NCI-H2081 (cell line): ENCODE measurements around the gene KCNQ1OT1.

Experiments
- DNase-seq, 2 experiments: peaks; one replicate each; lab custom pipeline; 2025; lab: John Stamatoyannopoulos, UW

The KCNQ1OT1 gene

GRCh38 chr11:2594267-2594666, 105.5 kb downstream of the KCNQ1OT1 start:
- DNase-seq: no peak

- no peak for DNase-seq
Observed at GRCh38 chr11:2593393-2593950, 106.3 kb downstream of the KCNQ1OT1 start.

- no peak for DNase-seq
Observed at GRCh38 chr11:2592559-2593392, 107.0 kb downstream of the KCNQ1OT1 start.

DNA sequence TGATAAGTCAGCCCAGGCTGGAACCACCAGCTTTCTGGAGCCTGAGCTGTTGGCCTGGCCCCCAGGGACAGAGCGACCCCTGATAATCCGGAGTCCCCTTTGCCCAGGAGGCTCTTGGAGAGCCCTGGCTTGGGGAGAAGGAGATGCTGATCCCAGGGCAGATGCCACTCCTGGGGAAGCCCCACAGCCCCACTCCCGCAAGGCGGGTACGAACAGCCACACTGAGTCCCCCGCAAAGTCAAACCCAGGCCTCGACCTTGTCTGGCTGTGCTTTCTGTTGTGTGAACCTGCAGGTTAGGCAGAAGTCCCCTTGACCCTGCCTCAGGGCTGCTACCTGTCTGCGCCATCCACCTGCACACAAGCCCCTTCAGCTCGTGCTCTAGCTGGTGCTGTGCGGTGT, 108.0 kb downstream of the KCNQ1OT1 start:
- no peak for DNase-seq

- DNase-seq: no peak
Observed at GRCh38 chr11:2590965-2591754, 108.6 kb downstream of the KCNQ1OT1 start.

- no peak for DNase-seq
Observed at GRCh38 chr11:2590131-2590964, 109.4 kb downstream of the KCNQ1OT1 start.

GRCh38 chr11:2589538-2589934, 110.3 kb downstream of the KCNQ1OT1 start:
- DNase-seq: no peak

GRCh38 chr11:2588809-2589537, 110.8 kb downstream of the KCNQ1OT1 start:
- DNase-seq: no peak

DNA sequence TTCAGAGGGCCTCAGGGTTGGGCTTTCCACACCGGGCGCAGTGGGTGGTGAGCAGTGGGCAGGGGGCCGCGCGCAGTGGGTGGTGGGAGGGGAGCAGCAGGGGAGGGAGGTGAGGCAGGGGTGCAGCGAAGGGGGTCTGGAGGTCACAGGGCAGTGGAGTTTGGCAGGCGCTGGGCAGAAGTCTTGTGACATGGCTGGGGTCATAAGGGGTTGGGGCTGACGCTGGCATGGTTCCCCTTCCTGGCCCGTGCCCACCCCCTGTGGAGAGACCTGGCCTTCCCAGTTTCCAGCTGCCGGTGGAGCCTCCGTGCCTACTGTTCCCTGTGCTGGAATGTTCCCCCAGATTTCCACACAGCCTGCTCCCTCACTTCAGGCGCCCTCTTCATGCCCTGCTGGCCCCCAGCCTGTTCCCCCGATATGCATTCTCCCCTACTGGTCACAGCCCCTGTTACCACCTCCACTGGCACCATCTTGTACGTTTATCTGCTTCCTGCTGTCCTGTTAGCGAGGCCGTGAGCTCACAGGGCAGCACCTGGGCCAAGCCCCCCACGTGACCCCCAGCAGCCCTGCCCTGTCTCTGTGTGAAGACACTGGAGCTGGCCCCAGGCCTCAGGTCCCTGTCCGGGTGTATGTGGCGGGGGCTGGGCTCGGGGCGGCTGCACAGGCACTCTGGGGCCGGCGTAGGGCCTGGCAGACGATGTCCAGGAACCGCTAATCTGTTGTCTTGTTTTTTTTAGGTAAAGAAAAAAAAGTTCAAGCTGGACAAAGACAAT, 111.6 kb downstream of the KCNQ1OT1 start:
- no peak for DNase-seq

DNA sequence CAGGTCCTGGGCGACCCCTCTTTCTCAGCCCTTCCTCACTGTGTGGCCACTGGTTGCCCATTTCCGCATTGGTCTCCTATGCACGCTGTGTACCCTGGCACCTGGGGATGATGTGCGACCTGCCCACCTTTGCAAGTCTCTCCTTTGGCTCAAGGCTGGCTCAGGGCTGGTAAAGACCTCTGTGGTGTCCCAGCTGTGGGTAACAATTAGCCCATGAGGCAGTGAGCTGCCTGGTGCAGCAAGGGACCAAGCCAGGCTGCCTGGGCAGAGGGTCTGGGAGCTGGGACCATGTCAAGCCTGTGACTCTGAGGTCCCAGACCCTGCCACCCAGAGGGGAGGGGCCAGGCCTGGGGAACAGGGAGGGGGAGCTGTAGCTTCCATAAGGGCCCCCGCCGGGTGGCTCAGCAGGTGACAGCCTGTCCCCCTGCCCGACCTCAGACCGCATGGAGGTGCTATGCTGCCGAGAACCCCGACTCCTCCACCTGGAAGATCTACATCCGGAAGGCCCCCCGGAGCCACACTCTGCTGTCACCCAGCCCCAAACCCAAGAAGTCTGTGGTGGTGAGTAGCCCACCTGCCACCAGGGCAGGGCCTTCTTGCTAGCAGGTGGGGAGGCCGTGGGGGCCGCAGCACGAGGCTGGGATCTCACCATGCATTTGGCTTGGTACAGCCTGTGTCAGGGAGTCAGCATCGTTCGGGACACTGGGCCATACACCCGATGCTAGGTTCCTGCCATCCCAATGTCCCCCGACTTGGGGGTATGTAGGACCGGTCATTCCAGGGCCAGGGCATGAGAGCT, 112.5 kb downstream of the KCNQ1OT1 start:
- no peak for DNase-seq

DNA sequence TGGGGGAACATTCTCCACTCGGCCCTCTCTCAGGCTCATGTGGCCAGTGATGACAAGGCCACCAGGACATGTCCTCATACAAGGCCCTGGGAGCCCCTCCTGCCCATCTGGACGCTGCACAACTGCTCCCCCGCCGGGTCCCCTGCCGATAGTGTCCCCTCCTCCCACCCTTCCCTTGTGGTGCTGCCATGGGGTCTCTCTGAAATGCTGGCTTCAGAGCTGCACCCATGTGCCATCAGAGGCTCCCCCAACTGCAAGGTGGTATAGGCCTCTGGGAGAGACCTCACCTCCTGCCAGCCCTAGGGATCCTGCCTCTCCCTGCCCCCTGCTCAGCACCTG, 113.0 kb downstream of the KCNQ1OT1 start:
- no peak for DNase-seq

DNA sequence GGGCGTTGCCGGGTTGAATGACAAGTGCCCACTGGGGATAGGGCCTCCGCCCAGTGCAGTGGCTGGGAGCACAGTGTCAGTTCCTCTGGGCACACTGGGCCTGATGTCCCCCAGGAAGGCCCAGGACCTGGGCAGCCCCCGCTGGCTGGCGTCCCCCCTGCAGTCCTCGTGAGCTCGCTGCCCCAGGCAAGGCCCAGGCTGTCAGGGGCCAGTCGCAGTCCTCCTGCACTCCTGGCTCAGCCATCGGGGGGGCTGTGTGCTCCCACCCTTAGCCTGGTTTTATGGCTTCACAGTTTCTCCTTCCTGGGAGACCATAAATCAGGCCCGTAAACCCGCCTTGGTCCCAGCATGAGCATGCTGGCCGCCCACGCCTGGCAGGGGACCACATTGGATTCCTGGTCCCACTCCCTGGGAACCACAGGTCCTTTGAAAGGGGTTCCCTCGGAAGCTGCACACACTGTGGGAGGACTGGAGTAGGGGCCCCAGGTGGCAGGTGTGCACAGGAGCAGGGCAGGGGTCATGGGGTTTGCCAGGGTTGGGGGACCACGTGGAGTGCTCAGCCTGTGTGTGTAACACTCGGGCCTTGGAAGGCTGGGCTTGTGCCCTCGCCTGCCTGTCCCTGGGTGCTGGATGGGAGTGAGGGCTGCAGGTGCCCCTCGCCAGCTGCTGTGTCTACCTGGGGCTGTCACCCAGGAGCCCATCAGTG, 113.6 kb downstream of the KCNQ1OT1 start:
- no peak for DNase-seq

DNA sequence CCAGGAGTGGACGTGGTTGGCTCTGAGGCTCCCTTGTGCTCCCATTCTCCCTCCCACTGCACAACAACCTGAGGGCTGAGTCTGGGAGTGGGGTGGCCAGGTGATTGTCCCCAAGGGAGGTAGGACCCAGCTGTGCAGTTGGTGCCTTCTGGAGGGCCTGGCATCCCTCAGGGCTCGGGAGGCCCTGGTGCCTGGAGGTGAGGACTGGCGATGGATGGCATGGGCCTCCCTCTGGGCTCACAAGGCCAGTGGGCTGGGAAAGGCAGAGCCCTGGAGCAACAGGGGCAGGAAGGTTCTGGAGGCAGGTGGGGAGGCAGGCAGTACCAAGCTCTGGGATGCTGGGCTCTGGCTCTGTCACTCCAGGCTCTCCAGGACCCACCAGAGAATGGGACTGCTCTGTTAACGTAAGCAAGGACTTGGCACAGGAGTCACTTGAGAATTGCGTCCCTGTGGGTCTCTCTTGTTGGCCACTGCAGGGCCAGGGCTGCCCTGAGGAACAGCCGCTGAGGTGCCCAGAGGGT, 114.2 kb downstream of the KCNQ1OT1 start:
- no peak for DNase-seq

GRCh38 chr11:2584812-2585565, 114.8 kb downstream of the KCNQ1OT1 start:
- DNase-seq: no peak

DNA sequence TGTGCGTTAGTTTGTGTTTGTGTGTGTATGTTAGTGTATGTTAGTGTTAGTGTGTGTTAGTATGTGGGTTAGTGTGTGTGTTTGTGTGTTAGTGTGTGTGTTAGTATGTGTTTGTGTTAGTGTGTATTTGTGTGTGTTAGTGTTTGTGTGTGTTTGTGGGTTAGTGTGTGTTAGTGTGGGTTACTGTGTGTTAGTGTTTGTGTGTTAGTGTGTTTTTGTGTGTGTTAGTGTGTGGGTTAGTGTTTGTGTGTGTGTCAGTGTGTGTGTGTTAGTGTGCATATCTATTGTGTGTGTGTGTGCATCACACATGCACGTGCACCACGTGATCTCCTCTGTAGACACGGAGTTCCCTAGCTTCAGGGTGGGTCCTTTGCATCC, 115.4 kb downstream of the KCNQ1OT1 start:
- DNase-seq: no peak

GRCh38 chr11:2583605-2583958, 116.2 kb downstream of the KCNQ1OT1 start:
- DNase-seq: no peak

- no peak for DNase-seq
Observed at GRCh38 chr11:2582946-2583604, 116.7 kb downstream of the KCNQ1OT1 start.
